VCaP (cell line): ENCODE results near the gene NAT9.

Source experiments
- H3K27ac ChIP-seq: fragments of 450-650 bp; 2 replicates; pipeline ENCODE4 v1.5.1; 2017
- TF ChIP-seq, protein P1 (sequence below): fragments of 450-650 bp; conservative IDR thresholded peaks from 2 replicates; pipeline ENCODE4 v1.5.1; 2017; ENCODE audit warnings: mild to moderate bottlenecking, moderate library complexity

The NAT9 gene

DNA sequence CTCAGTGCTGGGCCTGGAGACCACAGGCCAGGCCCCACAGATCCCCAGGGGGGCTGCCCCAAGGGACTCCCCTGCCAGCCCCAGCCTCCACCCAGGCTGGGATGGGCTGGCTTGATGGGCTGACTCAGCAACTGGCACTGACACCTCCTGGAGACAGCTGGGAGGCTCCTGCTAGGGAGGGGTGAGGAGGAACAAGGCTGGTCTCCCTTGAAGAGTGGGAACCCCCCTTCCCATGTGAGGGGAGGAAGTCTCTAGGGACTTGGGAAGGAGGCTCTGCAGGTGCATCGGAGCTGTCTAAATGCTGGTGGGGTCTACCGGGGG is 17.3 kb downstream of the NAT9 start:
- peak overlapping the region; percentile 99 for H3K27ac ChIP-seq
- TF ChIP-seq, protein P1, sequence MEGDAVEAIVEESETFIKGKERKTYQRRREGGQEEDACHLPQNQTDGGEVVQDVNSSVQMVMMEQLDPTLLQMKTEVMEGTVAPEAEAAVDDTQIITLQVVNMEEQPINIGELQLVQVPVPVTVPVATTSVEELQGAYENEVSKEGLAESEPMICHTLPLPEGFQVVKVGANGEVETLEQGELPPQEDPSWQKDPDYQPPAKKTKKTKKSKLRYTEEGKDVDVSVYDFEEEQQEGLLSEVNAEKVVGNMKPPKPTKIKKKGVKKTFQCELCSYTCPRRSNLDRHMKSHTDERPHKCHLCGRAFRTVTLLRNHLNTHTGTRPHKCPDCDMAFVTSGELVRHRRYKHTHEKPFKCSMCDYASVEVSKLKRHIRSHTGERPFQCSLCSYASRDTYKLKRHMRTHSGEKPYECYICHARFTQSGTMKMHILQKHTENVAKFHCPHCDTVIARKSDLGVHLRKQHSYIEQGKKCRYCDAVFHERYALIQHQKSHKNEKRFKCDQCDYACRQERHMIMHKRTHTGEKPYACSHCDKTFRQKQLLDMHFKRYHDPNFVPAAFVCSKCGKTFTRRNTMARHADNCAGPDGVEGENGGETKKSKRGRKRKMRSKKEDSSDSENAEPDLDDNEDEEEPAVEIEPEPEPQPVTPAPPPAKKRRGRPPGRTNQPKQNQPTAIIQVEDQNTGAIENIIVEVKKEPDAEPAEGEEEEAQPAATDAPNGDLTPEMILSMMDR, result no peak

DNA sequence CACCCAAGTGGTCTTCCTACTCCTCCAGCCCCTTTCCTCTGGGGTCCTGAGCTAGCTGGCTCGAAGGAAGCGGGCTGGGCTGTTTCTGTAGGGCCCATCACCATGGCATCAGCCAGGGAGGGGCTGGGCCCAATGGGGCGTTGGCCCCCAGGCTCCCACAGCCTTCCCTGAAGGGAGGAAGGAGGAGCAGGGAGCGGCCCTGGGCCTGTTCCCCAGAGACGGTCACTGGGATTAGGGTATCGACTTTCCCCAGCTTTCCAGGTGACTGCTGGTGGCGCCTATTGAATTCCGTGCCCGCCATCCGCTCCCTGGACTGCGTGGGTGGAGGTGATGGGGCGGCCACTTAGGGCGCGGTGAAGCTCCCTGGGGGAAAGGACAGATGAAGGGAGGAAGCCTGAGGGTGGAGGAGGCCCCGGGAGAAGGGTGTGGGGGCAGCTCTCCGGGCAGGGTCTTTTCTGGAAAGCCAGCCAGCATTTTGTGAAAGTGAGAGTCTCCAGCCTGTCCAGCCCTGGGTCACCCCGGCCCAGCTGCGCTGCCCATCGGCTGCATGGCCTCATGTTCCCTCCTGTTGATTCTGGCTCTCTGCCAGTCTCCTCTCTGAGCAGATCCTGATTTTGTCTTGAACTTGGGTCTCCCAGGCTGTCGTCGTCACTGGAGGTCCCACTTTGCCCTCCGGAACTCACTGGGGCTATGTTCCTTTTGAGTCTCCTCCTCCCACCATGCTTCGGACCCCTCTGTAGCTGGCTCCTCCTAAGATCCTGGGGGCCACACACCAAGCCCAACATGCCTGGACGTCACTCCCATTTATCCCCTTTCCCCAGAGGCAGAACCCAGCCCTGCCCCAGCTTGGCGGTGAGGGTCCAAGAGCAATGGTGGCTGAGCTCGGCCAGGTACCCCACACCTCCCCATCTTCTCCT is 18.0 kb downstream of the NAT9 start:
- TF ChIP-seq, protein P1, result no peak
- H3K27ac ChIP-seq, result peak overlapping the region; percentile 99

DNA sequence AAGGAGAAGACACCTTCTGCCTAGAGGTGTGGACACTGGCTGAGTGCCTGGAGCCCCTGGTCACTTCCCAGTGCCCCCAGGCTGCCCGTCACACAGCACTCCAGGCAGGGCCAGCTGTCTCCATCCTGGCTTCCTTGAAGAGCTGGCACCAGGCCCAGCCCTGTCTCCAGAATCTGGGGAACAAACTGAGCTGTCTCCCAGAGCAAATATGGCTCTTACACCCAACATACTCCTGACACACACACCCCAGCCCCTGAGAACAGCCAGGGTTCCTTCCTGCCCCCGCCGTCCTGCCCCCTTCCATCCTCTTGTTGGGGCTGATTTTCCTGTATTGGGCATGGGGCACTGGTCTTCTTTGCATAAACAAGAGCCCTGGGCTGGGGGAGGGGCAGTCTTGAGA is 18.6 kb downstream of the NAT9 start:
- TF ChIP-seq, protein P1, result no peak
- H3K27ac ChIP-seq, result peak overlapping the region; percentile 99

DNA sequence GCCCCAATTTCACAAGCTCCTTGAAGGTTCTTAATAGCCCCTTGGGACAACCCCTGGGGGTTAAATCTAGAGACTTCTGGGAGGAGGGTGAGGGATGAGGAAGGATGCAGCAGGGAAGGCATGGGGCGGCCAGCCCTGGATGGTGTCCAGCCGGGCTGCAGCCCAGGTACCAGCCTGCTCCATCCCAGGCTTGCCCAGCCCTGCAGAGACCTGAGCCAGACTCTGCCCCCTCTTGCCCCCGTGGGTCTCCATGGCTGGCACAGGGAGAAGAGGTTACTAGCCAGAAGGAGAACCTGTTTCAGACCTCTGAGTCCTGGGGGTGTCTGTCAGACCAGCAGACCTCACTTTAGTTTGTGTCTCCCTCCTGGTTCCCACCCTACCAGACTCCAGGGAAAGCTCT is 19.3 kb downstream of the NAT9 start:
- TF ChIP-seq, protein P1, result no peak
- peak overlapping the region; percentile 99 for H3K27ac ChIP-seq

DNA sequence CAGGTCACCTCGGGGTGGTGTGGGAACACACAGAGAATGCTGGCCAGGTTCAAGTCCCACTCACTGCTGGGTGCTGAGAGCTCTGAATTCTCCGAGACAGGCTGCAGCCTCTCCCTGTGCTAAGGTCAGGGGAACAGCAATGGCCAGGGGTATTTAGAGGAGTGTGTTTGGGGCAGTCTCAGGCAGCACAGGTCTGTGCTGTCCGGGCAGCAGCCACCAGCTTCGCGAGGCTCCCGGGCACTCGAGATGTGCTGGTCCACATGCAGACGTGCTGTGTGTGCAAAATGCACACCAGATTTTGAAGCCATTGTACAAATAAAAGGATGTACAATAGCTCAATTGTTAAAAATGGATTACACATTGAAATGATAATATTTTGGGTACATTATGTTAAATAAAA is 20.6 kb downstream of the NAT9 start:
- H3K27ac ChIP-seq, result no peak overlapping the region
- TF ChIP-seq, protein P1, result no peak

DNA sequence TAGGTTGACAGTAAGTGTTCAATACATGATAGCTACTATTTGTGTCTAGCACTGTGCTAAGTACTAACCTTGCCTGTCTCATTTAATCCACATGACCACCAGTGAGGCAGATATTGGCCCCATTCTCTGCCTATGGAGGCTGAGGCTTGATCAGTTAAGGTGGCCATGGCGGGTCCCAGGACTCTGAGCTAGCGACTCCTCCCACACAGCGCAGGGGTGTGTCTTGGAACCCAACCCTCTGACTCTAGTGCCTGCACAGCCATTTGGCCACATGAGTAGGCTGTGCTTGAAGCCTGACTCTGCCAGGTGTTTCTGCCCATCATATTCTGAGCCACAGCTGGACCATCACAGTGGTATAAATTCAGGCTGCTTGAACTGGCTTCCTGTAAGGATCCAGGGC is 21.3 kb downstream of the NAT9 start:
- H3K27ac ChIP-seq, result no peak overlapping the region

DNA sequence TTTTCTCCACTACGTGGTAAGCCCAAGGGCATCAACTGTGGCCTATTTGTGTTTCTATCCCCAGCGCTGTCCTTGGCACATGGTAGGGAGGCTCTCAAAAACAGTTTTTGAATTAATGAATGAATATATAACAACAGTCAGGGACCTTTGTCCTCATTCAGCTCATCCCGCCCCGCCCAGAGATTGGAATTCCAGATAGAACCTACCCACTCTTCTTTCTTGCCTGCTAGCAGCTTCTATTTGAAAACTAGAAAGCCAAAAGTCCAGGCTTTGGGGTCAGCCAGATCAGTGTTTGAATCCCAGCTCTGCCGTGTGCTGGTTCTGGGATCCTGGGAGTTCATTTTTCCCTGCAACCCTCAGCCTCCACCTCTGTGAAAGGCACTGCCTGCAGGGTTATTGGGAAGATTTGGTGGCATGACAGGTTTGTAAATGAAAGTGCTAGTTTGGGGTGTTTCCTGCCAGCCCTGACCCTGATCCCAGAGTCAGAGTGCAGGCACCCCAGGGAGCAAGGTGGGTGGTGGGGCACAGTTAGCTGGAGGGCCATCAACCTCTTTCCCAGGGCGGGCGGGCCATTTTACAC is 23.2 kb downstream of the NAT9 start:
- TF ChIP-seq, protein P1, result no peak
- H3K27ac ChIP-seq, result no peak overlapping the region

More for the DNA sequence above, 21.3 kb downstream of the NAT9 start:
- TF ChIP-seq, protein P1, result no peak
